SKM-1 treated with dmso at 0.1 percent for 144 hours (cell line): ENCODE measurements around the gene DLL3.

Source experiments
- DNase-seq: peaks from one replicate; lab custom pipeline; 2025; ENCODE audit not compliant: unreplicated experiment; lab: John Stamatoyannopoulos, UW

DLL3 gene

DNA sequence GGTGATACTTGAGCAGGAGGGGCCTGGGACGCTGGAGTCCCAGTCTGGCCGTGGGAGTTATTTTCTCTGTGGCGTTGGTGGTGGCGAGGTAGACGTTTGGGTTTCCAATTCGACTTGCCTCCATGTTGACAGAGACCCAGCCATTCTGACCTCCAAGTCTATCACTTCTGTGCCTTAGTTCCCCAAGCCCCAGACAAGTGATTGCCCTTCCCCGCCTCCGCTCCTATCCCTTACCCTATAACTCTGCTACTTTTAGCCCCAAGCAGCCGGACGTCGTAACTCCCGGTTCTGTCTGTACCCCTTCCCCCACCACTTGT, 17.6 kb upstream of the DLL3 start:
- DNase-seq = no peak

GRCh38 chr19:39481676-39482075, 17.1 kb upstream of the DLL3 start:
- DNase-seq = no peak

DNA sequence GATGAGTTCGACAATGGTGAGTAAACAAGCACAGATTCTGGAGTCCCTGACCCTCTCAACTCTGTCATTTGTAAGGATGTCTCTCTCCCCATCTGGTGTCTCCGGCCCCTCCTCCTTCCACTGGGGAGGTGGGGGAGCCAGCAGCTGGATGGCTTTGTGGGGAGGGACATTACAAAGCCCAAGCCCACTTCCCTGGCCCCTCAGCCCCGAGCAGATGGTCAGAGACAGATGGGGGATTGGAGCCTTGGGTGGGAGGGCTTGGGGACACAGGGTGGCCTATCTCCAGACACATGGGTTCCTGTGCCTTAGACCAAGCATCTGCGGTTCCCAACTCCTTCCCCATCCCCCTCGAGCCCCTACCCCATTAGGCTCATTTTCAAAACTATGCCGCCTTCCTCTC, 15.6 kb upstream of the DLL3 start:
- no peak for DNase-seq

DNA sequence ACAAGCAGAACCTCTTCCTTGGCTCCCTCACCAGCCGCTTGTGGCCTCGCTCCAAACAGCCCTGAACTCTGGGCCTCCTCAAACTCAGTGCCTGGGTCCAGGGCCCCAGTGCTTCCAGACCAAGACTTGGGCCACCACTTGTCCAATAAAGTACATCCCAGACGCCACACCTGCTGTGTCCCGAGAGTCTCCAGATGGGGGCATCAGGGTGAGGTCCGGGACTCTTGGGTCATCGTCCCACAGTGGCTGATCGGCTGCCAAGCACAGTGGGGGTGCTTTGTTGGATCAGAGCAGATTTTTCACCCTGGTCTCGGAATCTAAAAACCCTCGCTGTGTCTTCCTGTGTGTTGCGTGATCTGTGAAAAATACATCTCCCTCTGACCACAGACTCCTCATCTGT, 9.0 kb upstream of the DLL3 start:
- no peak for DNase-seq

DNA sequence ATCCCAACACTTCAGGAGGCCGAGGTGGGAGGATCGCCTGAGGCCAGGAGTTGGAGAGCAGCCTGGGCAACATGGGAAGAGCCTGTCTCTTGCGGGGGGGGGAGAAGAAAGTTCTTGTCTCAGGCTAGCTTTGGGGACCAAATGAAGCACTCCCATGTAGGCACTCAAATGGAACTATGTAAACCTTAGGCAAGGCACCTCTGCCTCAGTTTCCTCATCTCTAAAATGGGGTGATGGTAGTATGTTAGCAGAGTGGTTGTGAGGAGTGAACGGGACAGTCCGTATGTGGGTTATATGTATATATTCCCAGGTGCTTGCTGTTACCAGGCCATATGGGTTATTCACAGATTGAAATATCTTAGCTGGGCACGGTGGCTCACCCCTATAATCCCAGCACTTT, 6.5 kb upstream of the DLL3 start:
- no peak for DNase-seq

GRCh38 chr19:39492788-39493187, 6.0 kb upstream of the DLL3 start:
- DNase-seq = no peak

- DNase-seq = no peak
Observed at GRCh38 chr19:39494661-39495060, 4.1 kb upstream of the DLL3 start.

GRCh38 chr19:39496063-39496462, 2.7 kb upstream of the DLL3 start:
- DNase-seq = no peak

- DNase-seq = no peak
Observed at GRCh38 chr19:39497701-39497995, 1.1 kb upstream of the DLL3 start.

- DNase-seq = no peak
Observed at GRCh38 chr19:39497996-39498797, 550 bp upstream of the DLL3 start.

GRCh38 chr19:39499932-39500331, 1.2 kb downstream of the DLL3 start:
- DNase-seq = no peak

GRCh38 chr19:39500543-39500942, 1.8 kb downstream of the DLL3 start:
- DNase-seq = no peak

- no peak for DNase-seq
Observed at GRCh38 chr19:39501340-39501739, 2.6 kb downstream of the DLL3 start.

- DNase-seq = peak; percentile 60
Observed at GRCh38 chr19:39502640-39503417, 4.1 kb downstream of the DLL3 start.

- DNase-seq = no peak
Observed at GRCh38 chr19:39506598-39506943, 7.8 kb downstream of the DLL3 start.

GRCh38 chr19:39506944-39507714, 8.4 kb downstream of the DLL3 start:
- peak; percentile 72 for DNase-seq

- no peak for DNase-seq
Observed at GRCh38 chr19:39507715-39508364, 9.1 kb downstream of the DLL3 start.

DNA sequence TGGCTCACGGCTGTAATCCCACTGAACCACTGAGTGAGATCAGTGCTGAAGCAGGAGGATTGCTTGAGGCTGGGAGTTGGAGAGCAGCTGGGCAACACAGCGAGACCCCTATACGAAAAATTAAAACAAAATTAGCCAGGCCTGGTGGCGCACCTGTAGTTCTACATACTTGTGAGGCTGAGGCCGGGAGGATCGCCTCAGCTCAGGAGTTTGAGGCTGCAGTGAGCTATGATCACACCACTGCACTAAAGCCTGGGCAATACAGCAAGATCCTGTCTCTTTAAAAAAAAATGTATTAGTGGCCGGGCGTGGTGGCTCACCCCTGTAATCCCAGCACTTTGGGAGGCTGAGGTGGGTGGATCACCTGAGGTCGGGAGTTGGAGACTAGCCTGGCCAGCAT, 9.9 kb downstream of the DLL3 start:
- no peak for DNase-seq

DNA sequence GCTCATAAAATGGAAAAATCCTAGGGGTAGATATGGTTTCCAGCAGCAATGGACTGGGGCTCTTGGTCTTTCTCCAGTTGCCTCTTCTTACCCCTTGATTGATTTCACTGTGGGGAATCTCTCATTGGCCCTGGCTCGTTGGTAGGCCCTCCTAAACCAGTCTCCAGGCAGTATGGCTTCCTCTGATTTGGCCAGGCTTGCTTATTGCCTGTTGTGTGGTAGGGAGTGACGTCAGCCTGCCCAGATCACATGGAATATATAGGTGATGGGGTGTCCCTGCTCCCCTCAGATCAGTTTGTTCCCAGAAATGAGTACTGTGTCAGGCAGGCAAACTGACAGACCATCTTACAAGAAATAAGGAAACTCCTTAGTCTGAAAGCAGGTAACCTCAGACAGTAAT, 10.5 kb downstream of the DLL3 start:
- no peak for DNase-seq

- no peak for DNase-seq
Observed at GRCh38 chr19:39512988-39513387, 14.2 kb downstream of the DLL3 start.

DNA sequence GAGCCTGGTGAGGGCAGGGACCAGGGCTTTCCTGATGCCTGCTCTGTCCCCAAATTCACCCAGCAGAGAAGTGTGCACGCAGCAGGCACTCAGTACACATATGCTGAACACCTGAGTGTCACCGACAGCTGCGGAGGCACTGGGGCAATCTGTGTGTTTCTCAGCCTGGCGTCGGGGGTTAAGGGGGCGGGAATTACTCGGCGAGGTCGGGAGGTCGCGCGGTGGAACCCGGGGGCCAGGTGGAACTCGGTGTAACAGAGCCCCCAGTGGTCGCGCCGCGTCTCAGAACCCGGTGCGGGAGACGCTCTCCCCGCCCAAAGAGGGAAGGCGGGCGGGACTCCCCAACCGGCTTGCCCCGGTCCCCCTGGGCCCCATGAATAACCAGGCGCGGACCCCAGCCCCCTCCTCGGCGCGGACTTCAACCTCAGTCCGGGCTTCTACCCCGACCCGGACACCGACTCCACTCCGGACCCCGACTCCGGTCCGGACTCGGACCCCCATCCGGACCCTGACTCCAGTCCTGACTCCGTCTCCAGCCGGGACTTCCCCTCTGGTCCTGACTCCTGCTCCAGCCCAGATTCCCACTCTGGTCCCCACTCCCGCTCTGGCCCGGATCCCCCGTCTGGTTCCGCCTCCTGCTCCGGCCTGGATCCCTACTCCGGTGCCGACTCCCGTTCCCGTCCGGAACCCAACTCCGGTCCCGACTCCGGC, 16.2 kb downstream of the DLL3 start, which contains the start of gene SELENOV:
Gene SELENOV (plus strand): TSS at position 300 of the 711 bp plus-strand sequence. CDS start 74 bp downstream, at position 374.
- DNase-seq = no peak
